OCI-LY1 (cell line): ENCODE data around the gene LYRM9.

Experiments used
- CTCF ChIP-seq: fragments of 200-600 bp; sonication (generic), shearing (Covaris generic); IDR thresholded peaks from 2 replicates; pipeline ENCODE4 v1.5.1; 2017; ENCODE audit warnings: mild to moderate bottlenecking, antibody characterized with exemption, low read length, moderate library complexity, mixed read lengths
- EZH2 ChIP-seq: fragments of 200-600 bp; sonication (generic), shearing (Covaris generic); IDR thresholded peaks from 2 replicates; pipeline ENCODE4 v1.8.0; 2017; ENCODE audit warnings: borderline replicate concordance, mixed run types, mild to moderate bottlenecking, antibody characterized with exemption, low read length, moderate library complexity, mixed read lengths

- no peak for TF ChIP-seq CTCF
- TF ChIP-seq EZH2, result no peak
Observed at GRCh38 chr17:27858621-27859305, 34.4 kb downstream of the LYRM9 start.
